Activated gamma-delta T cell treated with Interleukin-2 at 50 U/mL for 16 hours (primary cell): Measurements from ENCODE around the gene NPAS2.

Experiments
- DNase-seq: peaks from one replicate; pipeline ENCODE4 v3.0.0-alpha.2; 2020

NPAS2 gene

DNA sequence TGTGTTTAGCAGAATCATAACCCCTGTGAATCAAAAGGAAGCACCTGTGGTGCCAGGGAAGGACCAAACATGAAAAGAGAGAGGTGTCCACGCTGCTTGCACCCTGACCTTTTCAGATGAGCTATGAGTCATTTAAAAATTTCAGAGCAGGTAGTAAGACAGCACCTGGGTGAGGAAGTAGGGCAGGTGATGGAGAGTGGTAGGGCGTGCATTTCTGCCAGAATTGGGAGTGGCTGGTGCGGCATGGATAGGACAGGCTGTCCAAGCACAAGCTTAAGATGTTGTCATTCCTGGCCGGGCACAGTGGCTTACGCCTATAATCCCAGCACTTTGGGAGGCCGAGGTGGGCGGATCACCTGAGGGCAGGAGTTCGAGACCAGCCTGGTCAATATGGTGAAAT is 36.8 kb downstream of the NPAS2 start:
- DNase-seq = no peak

DNA sequence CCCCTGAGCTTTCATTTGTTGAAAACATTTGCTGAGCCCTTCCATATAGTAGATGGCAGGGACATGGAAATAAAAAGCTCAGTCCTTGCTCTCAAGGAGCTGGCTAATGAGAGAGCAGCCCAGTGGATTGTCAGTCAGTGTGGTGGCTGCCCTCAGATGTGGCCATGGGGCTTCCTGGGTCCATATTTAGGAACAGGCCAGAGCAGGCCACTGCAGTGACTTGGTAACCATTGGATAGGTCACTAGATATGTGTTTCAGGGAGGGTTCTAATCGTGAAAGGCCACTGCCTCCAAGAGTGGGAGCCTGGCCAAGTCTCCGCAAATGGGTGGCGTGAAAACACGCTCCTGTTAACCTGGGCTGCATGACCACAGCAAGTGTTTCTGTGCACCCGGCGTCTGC is 37.4 kb downstream of the NPAS2 start:
- DNase-seq = no peak

DNA sequence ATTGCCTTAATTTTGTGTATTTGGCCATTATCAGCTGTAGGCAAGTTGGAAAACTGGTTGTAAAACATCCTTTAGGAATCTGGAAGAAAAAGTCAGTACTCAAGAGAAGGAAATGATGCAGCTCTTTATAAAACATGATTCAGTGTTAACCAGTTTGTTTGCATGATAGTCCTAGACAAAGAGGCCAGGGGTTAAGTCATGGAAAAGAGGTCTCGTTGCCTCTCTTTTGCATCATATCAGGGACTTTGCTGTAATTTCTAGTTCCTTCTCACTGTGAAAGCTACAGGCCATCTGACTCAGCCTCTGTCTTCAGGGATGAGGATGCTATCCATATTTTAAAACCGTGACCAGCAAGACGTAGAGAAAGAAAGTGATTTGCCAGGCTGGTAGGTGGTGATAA is 38.0 kb downstream of the NPAS2 start:
- no peak for DNase-seq

DNA sequence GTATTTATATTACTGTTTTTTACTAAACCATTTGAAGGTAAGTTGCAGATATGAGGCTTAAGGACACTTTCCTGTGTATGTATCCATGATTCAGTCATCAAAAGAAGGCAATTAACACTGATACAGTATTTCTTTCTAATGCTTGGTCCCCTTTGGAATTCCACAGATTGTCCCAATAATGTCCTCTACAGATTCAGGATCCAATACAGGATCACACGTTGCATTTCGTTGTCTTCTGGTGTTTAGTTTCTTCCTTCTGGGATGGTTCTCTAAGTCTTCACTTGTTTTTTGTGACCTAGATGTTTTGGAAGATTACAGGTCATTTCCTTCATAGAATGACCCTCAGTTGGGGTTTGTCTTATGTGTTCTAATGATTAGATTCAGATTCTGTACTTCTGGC is 40.0 kb downstream of the NPAS2 start:
- DNase-seq = no peak

DNA sequence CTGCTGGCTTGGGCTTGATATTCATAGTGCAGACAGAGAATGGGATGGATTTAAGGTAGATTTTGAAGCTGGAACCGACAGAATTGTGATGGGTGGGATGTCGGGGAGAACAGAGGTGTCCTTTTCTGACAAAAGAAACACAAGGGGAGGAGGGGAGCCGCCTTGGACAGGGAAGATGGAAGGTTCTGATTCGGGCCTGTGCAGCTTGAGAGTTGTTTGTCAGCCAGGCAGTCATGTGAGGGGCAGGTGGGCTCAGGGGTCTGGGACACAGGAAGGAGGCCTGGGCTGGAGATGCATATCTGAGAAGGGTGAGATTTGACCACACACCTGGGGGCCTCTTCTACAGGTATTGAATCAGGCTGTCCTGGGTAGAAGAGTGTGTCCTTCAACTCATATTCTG is 41.4 kb downstream of the NPAS2 start:
- DNase-seq = no peak

DNA sequence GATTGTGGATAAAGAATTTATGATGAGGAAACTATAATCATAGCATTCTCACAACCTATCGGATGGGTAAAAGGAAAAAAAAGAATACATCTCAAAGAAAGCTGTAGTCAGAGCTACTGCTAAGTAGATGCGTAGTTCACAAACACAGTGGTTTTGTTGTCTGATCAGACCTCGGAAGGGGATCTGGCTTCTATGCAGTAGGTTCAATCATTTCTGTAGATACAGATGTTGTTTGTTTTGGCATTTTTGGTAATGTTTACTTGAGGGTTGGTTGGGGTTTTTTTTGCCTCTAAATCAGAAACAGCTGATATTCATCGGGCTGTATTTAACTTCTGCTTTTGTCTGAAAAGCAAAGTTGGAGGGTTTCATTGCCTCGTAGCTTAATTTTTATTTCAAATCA is 42.1 kb downstream of the NPAS2 start:
- DNase-seq = no peak

DNA sequence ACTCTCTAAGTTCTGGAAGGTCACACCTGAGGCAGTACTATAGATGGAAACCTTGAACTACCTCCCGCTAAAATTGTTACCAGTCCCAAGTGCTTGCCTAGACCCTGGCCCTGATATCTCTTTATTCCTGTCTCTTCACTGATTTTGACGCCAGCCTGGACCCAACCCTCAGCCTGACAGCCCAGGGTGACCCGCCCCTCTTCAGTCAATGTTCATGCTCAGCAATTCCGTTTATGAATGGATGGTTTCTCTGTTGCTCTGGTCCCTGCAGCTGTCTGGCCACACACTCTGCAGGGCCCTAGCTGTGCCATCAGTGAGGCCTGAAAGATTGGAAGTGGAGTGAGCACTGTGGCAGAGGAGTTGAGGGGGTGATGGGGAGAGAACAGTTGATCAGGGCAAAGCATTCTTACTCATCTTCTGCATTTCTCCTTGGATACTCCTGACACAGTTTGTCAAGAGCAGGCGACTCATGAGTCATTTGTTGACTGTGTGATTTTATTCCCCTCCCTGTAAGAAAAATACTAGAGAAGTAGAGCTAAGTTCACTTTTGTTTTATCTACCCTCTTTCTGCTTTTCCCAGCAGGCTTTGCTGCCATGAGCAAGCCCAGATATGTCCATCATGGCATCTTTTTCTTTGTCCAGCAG is 46.0 kb downstream of the NPAS2 start:
- no peak for DNase-seq

DNA sequence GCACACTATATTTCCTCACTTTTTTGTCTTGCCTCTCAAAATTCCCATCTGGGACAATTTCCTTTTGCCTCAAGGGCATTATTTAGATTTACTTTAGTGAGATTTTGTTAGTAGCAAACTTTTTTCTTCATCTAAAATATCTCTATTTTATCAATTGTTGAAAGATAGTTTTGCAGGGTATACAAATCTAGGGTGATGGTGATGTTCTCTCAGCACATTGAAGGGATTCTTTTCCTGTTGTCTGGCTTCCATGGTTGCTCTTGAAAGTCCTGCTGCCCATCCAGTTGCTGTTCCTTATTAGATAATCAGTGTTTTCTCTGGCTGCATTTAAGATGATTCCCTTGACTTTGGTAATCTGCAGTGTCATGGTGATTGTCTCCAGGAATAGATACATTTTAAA is 48.1 kb downstream of the NPAS2 start:
- DNase-seq = no peak

DNA sequence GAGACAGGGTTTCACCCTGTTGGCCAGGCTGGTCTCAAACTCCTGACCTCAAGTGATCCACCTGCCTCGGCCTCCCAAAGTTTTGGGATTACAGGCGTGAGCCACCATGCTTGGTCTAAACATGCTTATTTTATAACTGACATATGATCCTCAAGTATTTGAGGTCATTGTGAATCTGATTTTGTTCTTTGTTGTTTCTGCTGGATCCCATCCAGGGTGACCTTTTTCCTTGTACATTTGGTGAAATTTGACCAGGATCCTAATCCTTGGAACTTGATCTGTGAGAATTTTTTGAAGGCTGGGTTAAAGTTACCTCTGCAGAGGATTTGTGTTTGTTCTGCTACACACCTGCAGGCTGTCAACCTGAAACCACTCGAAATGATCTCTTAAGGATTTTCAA is 49.2 kb downstream of the NPAS2 start:
- DNase-seq = no peak

DNA sequence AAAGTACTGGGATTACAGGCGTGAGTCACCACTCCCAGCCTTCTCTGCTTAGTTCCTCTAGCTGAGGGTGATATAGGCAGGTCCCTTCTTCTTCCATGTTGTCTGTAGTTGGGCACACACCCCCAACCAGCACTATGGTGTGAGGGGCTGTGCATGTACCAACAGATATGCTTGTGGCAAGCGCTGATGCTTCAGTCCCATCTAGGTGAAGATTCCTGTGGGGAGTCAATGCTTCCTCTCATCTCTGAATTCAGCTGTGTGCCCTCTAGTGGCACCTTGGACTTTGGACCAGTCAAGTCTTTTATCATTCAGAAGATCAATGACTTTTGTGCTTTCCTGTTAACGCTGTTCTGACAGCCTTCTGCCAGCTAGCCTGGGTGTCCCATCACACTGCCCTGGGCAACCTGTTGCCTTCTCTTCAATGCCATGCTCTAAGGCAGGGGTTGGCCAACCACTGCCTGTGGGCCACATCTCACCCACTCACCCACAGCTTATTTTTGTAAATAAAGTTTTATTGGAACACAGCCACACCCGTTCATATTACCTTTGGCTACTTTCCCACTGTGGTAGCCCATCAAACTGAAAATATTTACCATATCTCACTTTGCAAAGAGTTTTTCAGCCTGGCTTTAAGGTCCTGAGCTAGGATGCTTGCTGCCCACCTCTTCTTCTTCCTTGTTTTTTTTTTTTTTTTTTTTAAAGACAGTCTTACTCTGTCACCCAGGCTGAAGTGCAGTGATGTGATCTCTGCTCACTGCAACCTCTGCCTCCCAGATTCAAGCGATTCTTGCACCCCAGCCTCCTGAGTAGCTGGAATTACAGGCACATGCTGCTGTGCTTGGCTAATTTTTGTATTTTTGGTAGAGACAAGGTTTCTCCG is 51.0 kb downstream of the NPAS2 start:
- DNase-seq = no peak

DNA sequence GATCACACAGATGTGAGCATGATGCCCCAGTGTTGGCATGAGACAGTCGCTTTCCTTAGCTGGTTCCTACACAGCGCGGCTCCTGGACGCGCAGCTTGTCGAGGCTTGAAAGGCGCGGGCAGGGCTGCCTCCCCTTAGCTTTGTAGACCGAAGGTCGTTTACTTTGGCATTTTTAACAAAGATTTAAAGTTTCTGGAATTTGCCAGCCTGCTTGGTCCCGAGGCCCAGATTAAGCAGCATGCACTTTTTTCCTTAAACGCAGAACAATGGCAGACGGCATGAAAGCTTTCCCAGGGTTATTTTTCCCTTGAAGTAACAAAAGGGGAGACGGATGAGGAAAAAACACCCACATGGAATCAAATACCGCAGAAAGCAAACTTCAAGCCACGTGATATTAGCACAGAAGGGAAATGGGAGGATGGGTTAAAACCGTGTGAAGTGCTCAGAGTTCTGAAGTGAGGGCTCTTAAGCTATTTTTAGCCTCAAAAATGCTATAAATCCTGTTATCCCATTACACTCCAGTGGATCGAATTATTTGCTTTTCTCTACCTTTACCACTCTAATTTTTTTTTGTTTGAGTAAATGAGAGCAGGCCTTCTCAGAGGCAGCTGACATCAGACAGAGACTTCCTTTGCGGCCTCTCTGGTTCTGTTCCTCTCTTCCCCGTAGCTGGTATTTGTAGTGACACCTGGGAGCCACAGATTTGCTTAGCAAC is 55.7 kb downstream of the NPAS2 start:
- no peak for DNase-seq

DNA sequence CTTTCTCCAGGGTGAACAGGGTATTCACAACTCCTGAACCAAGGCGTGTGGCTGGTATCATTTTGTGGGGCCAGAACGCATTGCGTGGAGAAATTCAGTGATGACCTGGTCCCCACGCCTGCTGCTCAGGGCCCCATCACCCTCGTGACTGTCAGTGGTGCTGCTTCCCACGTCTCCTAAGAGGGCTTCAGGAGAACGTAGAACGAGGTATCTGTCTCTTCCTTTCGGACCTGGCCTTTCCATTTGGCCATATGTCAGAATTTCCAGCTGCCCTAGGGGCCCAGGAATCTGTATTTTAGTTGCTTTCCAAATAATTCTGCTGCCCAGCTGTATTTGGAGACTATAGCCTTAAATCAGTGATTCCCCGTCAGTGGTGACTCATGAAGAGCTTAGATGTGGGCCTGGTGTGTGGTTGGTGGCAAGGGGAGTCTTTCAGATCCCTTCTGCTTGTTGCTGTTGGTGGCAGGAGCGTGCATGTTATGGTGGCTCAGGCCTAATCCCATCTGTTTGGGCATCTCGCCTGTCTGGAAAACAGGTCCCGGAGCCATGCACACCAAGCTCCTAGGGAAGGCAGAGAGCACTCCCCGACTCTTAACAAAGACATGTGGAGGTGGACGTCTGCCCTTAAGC is 56.4 kb downstream of the NPAS2 start:
- DNase-seq = no peak

DNA sequence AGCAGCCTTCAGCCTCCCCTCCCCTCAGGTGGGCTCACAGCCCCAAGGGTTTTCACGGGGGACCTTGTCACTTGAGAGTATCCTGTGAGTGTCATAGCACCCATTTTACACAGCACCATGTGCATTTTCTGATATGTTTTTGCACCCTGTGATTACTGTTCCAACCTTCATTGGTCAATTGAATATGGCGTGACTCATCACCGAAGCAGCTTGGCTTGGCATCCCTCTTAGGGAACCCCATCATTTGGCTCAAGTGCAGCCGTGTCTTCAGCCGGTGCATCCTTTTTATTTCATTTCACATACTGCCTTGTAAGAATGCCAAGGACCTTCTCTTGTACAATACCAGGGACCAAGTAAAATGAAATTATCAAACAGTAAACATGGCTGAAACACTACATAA is 57.6 kb downstream of the NPAS2 start:
- no peak for DNase-seq

DNA sequence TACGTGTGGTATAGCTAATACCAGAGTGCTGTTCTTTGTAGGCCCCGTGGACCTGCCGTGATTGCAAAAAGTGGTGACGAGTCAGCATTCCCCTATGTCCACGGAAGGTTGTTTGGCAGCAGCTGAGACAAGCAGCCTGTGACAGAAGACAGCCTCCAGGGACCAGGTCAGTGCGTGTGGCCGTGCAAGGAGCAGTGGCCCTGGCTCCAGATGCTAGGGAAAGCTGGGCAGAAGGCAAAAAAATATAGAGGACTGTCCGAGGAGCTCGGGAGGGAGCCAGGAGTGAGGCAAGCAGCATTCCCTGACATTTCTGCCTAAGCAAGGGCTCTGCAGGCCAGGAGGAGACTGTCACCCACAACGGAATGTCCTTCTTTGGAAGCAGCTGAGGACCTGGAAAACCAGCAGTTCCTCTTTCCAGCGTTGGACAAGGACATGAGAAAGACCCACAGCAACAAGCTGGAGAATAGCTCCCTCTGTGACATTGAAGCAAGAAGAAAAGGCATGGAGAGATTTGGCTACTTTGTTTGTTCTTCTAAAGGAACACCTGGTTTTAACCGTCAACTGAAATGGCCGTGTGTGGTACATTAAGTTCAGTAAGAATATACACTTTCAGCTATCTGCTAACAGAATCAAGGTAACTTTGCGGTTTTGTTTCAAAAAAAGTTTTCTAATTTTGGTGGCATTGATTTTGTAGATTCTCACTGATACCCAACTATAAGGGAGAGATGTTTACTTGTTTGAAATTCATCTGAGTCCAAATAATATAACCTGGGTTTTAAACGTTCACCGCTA is 58.3 kb downstream of the NPAS2 start:
- DNase-seq = no peak

DNA sequence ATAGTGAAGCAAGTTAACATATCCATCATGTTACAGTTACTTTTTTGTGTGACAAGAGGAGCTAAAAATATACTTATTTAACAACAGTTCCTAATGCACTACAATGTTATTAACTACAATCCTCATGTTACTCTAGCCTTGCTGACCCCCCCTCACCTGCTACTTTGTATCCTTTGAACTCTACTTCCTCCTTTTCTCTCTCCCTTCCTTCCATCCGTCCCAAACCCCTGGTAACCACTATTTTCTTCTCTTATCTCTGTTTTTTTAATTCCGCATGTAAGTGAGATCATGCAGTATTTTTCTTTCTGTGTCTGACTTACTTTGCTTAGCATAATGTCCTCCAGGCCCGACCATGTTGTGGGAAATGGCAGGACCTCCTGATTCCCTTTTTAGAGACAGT is 59.4 kb downstream of the NPAS2 start:
- DNase-seq = no peak

DNA sequence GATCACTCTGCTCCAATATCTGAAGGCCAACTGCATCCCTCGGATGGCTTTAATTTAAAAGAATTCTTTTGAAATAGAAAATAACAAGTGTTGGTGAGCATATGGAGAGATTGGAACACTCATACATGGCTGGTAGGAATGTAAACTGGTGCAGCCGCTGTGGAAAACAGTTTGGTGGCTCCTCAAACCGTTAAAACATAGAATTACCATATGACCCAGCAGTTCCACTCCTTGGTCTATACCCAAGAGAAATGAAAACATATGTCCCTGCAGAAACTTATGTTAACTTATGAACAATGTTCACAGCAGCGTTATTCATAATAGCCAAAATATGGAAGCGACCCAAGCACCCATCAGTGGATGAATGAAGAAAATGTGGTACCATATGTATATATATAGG is 60.1 kb downstream of the NPAS2 start:
- DNase-seq = no peak

DNA sequence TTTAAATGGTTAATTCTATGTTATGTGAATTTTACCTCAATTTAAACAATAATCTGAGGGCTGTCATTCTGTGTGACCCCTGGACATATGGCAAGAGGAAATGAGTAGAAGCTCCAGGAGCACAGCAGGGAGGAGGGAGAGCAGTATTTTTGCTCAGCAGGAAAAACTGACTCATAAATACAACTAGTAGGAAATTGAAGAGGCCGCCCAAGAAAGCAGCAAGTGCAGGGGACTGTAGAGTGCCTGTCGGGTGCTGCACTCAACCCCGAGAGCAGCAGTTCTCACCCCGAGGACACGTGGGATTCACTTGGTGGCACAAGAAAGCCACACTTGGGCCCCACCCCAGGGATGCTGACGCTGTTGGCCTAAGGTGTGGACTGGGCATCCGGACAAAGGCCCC is 60.8 kb downstream of the NPAS2 start:
- no peak for DNase-seq

DNA sequence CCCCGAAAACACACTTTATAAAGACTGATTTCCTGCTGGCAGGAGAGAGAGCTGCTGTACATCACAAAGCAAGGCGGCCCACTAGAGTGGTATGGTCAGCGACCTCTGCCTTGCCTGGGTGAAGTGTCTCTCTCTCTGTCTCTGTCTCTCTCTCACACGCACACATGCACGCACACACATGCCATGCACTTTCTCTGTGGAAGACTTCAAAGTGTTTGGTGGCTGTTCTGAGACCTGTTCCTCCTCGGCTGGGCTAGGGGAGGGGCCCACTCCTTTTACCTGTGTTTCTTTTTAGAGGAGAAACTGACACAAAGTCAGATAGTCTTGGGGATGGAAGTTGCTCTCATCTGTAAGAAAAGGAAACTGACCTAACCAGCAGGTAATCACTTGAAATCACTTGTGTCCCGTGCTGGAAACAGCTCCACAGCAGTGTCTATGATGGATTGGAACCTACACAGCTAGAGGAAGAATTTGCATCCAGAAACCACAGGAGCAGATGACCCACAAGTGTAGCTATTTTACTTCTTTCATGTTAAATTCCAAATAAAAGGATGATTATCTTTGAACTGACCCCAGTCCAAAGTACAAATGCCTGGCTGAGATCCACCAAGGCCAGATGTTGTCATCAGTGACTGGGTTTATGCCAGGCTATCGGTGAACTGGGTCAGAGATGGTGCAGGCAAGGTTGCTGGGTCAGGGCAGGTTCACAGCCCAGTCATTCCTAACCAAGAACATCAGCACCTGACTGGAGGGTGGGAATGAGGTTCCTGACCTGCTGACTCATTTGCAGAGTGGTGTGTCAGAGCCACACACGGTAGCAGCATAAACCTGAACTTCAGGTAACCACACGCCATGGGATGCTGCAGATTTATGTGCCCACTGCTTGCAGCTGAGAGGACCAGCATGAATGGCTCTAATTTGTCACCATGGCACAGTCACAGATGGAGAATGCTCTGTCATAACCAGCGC is 63.0 kb downstream of the NPAS2 start:
- DNase-seq = no peak

DNA sequence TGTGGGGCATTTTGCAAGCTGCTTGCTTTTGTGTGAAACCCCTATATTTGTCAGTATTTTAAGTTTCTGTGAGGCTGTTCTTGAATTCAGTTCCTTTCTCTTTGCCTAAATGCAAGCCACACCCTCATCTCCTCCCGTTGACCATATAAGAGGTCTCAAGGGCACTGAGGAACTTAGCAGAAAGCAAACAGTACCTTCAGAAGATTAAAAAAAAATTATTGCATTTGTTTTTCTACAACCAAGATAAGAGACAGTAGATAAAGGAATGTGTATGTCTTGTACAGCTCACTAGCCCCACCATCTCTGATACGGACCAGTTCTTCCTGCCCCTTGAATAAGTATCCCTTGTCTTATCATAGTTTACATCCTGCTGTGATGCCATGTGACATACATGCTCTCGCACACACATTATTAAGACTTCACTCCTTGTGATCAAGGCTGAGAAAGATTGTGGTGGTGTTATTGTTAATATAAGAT is 64.2 kb downstream of the NPAS2 start:
- DNase-seq = no peak

DNA sequence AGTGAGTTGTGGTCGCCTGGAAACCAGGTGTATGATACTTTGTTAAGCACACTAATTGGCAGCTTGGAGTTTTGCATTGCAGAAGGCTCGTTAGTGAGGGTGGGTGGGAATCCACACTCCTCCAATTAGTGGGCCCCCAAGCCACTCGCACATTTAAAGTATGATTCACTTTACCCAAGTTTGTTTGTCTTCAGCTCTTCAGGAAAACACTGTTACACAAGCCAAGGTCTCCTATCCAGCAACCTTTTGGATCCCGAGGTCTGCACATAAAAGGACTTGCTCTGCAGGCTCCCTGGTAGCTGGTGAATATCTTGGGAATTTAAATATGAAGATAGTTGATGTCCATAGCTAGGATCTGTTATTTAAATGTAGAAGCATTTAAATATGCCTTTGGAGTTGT is 66.1 kb downstream of the NPAS2 start:
- no peak for DNase-seq

DNA sequence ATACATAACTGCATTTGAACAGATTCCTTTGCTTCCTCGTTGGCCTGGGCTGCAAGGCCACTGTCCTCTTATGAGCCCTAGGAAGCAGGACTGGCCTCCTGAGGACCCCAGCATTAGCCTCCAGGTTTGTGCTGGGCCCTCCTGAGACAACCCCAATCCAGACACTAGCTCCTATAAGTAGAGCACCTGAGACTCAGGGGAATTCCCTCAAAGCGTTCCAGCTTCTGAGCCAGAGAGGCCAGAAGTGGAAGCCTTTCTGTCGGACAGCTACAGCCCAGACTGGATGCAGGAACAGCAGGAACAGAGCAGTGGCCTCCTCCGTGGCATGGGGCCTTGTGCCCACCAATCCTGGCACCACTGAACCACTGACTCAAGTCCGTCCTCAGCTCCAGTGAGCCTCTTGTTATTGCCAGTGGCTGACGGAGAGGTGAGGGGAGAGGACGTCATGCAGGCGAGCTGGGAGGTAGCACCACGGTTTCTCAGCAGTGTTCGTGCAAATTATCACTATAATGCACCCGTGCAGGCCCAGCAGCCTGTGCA is 67.2 kb downstream of the NPAS2 start:
- no peak for DNase-seq
